ENCODE results near the gene CDON.

- TF ChIP-seq, protein P1, sequence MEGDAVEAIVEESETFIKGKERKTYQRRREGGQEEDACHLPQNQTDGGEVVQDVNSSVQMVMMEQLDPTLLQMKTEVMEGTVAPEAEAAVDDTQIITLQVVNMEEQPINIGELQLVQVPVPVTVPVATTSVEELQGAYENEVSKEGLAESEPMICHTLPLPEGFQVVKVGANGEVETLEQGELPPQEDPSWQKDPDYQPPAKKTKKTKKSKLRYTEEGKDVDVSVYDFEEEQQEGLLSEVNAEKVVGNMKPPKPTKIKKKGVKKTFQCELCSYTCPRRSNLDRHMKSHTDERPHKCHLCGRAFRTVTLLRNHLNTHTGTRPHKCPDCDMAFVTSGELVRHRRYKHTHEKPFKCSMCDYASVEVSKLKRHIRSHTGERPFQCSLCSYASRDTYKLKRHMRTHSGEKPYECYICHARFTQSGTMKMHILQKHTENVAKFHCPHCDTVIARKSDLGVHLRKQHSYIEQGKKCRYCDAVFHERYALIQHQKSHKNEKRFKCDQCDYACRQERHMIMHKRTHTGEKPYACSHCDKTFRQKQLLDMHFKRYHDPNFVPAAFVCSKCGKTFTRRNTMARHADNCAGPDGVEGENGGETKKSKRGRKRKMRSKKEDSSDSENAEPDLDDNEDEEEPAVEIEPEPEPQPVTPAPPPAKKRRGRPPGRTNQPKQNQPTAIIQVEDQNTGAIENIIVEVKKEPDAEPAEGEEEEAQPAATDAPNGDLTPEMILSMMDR (IDR thresholded peaks at IDR 0.05; ENCODE audit: insufficient read depth, low read length), result no peak
- no peak for TF ChIP-seq POLR2AphosphoS5 (IDR thresholded peaks at IDR 0.05; ENCODE audit: low read depth)
- TF ChIP-seq REST (IDR thresholded peaks at IDR 0.05; ENCODE audit: insufficient replicate concordance, low read depth), result no peak
Measured at GRCh38 chr11:125992893-125993292, 69.8 kb downstream of the CDON start.

Measured in HL-60 (cell line).